HCT116 (cell line): Measurements from ENCODE around the gene LSP1. TPM values are rescaled to one million over a fixed set of nuclear protein-coding genes. Genes with fewer than 3 reads are reported as not detected.

Source experiments
- ATAC-seq: fragments of 200-7000 bp; cut with Tn5 transposase; 2 replicates; pipeline ENCODE4 v1.9.1; 2020; ENCODE audit warnings: mild to moderate bottlenecking, moderate library complexity
- BruUV-seq: library from RNA; stranded (reverse); fragments of 400-500 nt; replicated peaks from 2 replicates; lab custom pipeline; 2021; lab: Mats Ljungman, UMichigan
- CTCF ChIA-PET: fragments of 300-600 bp; sonication (Branson Sonifier 250); formaldehyde crosslinking; loops from one replicate; lab custom pipeline; 2021; ENCODE audit warnings: antibody characterized with exemption; lab: Charles Lee
- POLR2A ChIA-PET: fragments of 300-600, 350-600 bp; sonication (Branson Sonifier 250); formaldehyde crosslinking; loops from one replicate; lab custom pipeline; 2021; ENCODE audit warnings: antibody characterized with exemption; lab: Charles Lee
- RAD21 ChIA-PET, 2 experiments: fragments of 300-600 bp; sonication (Branson Sonifier 250); formaldehyde crosslinking; loops; one replicate each; lab custom pipeline; 2023; ENCODE audit warnings: low total read pairs in 2 of 2; ENCODE audit not compliant: uncharacterized antibody in 2 of 2, unreplicated experiment in 2 of 2, low non-redundant PET in 1 of 2; lab: Charles Lee
- DNase-seq: peaks from one replicate; pipeline ENCODE4 v3.0.0-alpha.2; 2010; ENCODE audit warnings: low read depth, low spot score
- H2AFZ ChIP-seq: fragments of 200-600 bp; shearing (Covaris generic), sonication (generic); 2 replicates; pipeline ENCODE4 v1.6.1; 2017; ENCODE audit warnings: low read depth, mixed run types, mixed read lengths, antibody characterized with exemption, low read length; ENCODE audit not compliant: poor library complexity, severe bottlenecking
- H3K27ac ChIP-seq: 2 replicates; pipeline ENCODE4 v1.5.1; 2012; ENCODE audit warnings: low read depth, low read length
- H3K27me3 ChIP-seq: fragments of 200-600 bp; sonication (generic); 2 replicates; pipeline ENCODE4 v1.6.1; 2016; ENCODE audit warnings: mixed run types, low read length, mixed read lengths; ENCODE audit not compliant: insufficient read depth
- H3K36me3 ChIP-seq, 2 experiments: fragments of 200-500 bp in 1 of 2; fragments of 200-600 bp in 1 of 2; sonication (Bioruptor generic) in 1 of 2; sonication (generic) in 1 of 2; 2 replicates each; pipeline versions ENCODE4 v1.5.1 to v1.6.1; 2014 to 2016; ENCODE audit warnings: low read length in 2 of 2, inconsistent platforms in 1 of 2, mixed read lengths in 1 of 2, mixed run types in 1 of 2; ENCODE audit not compliant: insufficient read depth in 2 of 2, control insufficient read depth in 1 of 2
- H3K4me1 ChIP-seq, 2 experiments: fragments of 200-600 bp in 1 of 2; sonication (generic) in 1 of 2; 2 replicates each; pipeline versions ENCODE4 v1.5.1 to v1.6.1; 2012 to 2017; ENCODE audit warnings: low read length in 2 of 2, inconsistent platforms in 1 of 2, mild to moderate bottlenecking in 1 of 2, mixed read lengths in 1 of 2, mixed run types in 1 of 2, moderate library complexity in 1 of 2; ENCODE audit not compliant: insufficient read depth in 2 of 2, control insufficient read depth in 1 of 2
- H3K4me2 ChIP-seq: fragments of 200-600 bp; sonication (generic); 2 replicates; pipeline ENCODE4 v1.6.1; 2017; ENCODE audit warnings: mixed run types, low read length, mixed read lengths
- H3K4me3 ChIP-seq, 2 experiments: fragments of 200-600 bp in 1 of 2; sonication (generic) in 1 of 2; replicated peaks in 1 of 2; 2 replicates each; pipeline ENCODE4 v1.5.1; 2011 to 2016; ENCODE audit warnings: low read length in 2 of 2, control low read depth in 1 of 2, low read depth in 1 of 2, mild to moderate bottlenecking in 1 of 2, mixed read lengths in 1 of 2, mixed run types in 1 of 2
- H3K79me2 ChIP-seq: fragments of 200-600 bp; sonication (generic); 2 replicates; pipeline ENCODE4 v1.6.1; 2017; ENCODE audit warnings: mild to moderate bottlenecking, mixed run types, low read length, moderate library complexity, mixed read lengths; ENCODE audit not compliant: insufficient read depth
- H3K9ac ChIP-seq: fragments of 200-600 bp; sonication (generic); 2 replicates; pipeline ENCODE4 v1.6.1; 2016; ENCODE audit warnings: low read length, mixed read lengths
- H3K9me2 ChIP-seq: fragments of 200-600 bp; sonication (generic), shearing (Covaris generic); 2 replicates; pipeline ENCODE4 v1.6.1; 2017; ENCODE audit warnings: mixed run types, mild to moderate bottlenecking, moderate library complexity; ENCODE audit not compliant: insufficient read depth
- H3K9me3 ChIP-seq, 2 experiments: fragments of 200-500 bp in 1 of 2; fragments of 200-600 bp in 1 of 2; sonication (Bioruptor generic) in 1 of 2; sonication (generic) in 1 of 2; 2 replicates each; pipeline ENCODE4 v1.6.1; 2014 to 2017; ENCODE audit warnings: low read length in 2 of 2, mixed read lengths in 2 of 2, inconsistent platforms in 1 of 2, low read depth in 1 of 2, mild to moderate bottlenecking in 1 of 2, mixed run types in 1 of 2, moderate library complexity in 1 of 2; ENCODE audit not compliant: control insufficient read depth in 1 of 2, insufficient read depth in 1 of 2
- H4K20me1 ChIP-seq: fragments of 200-600 bp; sonication (generic), shearing (Covaris generic); 2 replicates; pipeline ENCODE4 v1.6.1; 2017; ENCODE audit warnings: mixed run types, mild to moderate bottlenecking, moderate library complexity; ENCODE audit not compliant: insufficient read depth
- CBX3 ChIP-seq: IDR thresholded peaks from 2 replicates; pipeline ENCODE4 v1.6.1; 2012; ENCODE audit warnings: low read depth
- CEBPB ChIP-seq: IDR thresholded peaks from 2 replicates; pipeline ENCODE4 v1.6.1; 2012; ENCODE audit warnings: low read depth
- EGR1 ChIP-seq: IDR thresholded peaks from 2 replicates; pipeline ENCODE4 v1.6.1; 2012; ENCODE audit warnings: low read depth
- ELF1 ChIP-seq: IDR thresholded peaks from 2 replicates; pipeline ENCODE4 v1.6.1; 2012; ENCODE audit warnings: low read depth, borderline replicate concordance
- EZH2 ChIP-seq: fragments of 200-600 bp; sonication (generic); IDR thresholded peaks from 2 replicates; pipeline ENCODE4 v1.6.1; 2017; ENCODE audit warnings: antibody characterized with exemption, mixed run types
- EZH2phosphoT487 ChIP-seq: fragments of 200-600 bp; IDR thresholded peaks from 2 replicates; pipeline ENCODE4 v1.6.1; 2018; ENCODE audit warnings: antibody characterized with exemption, borderline replicate concordance
- FOSL1 ChIP-seq: IDR thresholded peaks from 2 replicates; pipeline ENCODE4 v1.6.1; 2012; ENCODE audit warnings: low read depth
- JUND ChIP-seq: IDR thresholded peaks from 2 replicates; pipeline ENCODE4 v1.6.1; 2012
- POLR2A ChIP-seq: IDR thresholded peaks from 2 replicates; pipeline ENCODE4 v1.7.0; 2011; ENCODE audit warnings: borderline replicate concordance; ENCODE audit not compliant: insufficient read depth, insufficient read length; ENCODE audit errors: extremely low read depth
- POLR2AphosphoS5 ChIP-seq: IDR thresholded peaks from 2 replicates; pipeline ENCODE4 v1.6.1; 2011; ENCODE audit warnings: mild to moderate bottlenecking, low read depth, low read length, moderate library complexity
- RAD21 ChIP-seq: IDR thresholded peaks from 2 replicates; pipeline ENCODE4 v1.6.1; 2012; ENCODE audit warnings: low read depth, mild to moderate bottlenecking
- REST ChIP-seq: IDR thresholded peaks from 2 replicates; pipeline ENCODE4 v1.6.1; 2012; ENCODE audit warnings: low read depth
- SRF ChIP-seq: IDR thresholded peaks from 2 replicates; pipeline ENCODE4 v1.6.1; 2012; ENCODE audit warnings: low read depth
- TCF7L2 ChIP-seq: IDR thresholded peaks from 2 replicates; pipeline ENCODE4 v1.7.0; 2011; ENCODE audit warnings: borderline replicate concordance, inconsistent platforms; ENCODE audit not compliant: insufficient read depth, insufficient read length; ENCODE audit errors: extremely low read depth
- YY1 ChIP-seq: IDR thresholded peaks from 2 replicates; pipeline ENCODE4 v1.6.1; 2011; ENCODE audit warnings: low read length, low read depth, moderate library complexity, mild to moderate bottlenecking; ENCODE audit not compliant: insufficient replicate concordance; ENCODE audit errors: extremely low read depth
- ZFX ChIP-seq: fragments of 450-650 bp; IDR thresholded peaks from 2 replicates; pipeline ENCODE4 v1.6.1; 2017
- ZNF274 ChIP-seq: fragments of 200-500 bp; sonication (Bioruptor generic); IDR thresholded peaks from 2 replicates; pipeline ENCODE4 v1.6.1; 2014; ENCODE audit warnings: mild to moderate bottlenecking, low read depth, low read length, inconsistent platforms
- intact Hi-C: fragments of 100-400 bp; cut with micrococcal nuclease; formaldehyde crosslinking; loops from 2 replicates; pipeline ENCODE4 v1.10.0; 2022
- total RNA-seq: library from RNA; stranded (reverse); gene quantifications from one replicate; pipeline ENCODE4 v1.2.1, GENCODE V29; 2021; ENCODE audit not compliant: unreplicated experiment
- TF ChIP-seq, protein P1 (sequence below), 3 experiments: fragments of 200-600 bp in 1 of 3; sonication (generic) in 1 of 3; IDR thresholded peaks in 2 of 3; conservative IDR thresholded peaks in 1 of 3; 2 replicates each; pipeline ENCODE4 v1.5.1; 2012 to 2017; ENCODE audit warnings: low read depth in 2 of 3, low read length in 2 of 3, antibody characterized with exemption in 1 of 3, borderline replicate concordance in 1 of 3, control low read depth in 1 of 3, mild to moderate bottlenecking in 1 of 3, mixed read lengths in 1 of 3, mixed run types in 1 of 3, moderate library complexity in 1 of 3; ENCODE audit not compliant: insufficient read depth in 1 of 3
- TF ChIP-seq, protein P2 (sequence below): IDR thresholded peaks from 2 replicates; pipeline ENCODE4 v1.6.1; 2012

LSP1 gene
- total RNA-seq, 1 experiment from 2014 or later = 1.3 TPM

GRCh38 chr11:1930462-1930830, 77.6 kb downstream of the LSP1 start:
- H3K9me2 ChIP-seq = no peaks in the 10 kb centered on the region
- no peak overlapping the region for H3K27ac ChIP-seq
- DNase-seq (no peak), ATAC-seq (no peak)
- H2AFZ ChIP-seq = no peak overlapping the region
- TF ChIP-seq, protein P1, sequence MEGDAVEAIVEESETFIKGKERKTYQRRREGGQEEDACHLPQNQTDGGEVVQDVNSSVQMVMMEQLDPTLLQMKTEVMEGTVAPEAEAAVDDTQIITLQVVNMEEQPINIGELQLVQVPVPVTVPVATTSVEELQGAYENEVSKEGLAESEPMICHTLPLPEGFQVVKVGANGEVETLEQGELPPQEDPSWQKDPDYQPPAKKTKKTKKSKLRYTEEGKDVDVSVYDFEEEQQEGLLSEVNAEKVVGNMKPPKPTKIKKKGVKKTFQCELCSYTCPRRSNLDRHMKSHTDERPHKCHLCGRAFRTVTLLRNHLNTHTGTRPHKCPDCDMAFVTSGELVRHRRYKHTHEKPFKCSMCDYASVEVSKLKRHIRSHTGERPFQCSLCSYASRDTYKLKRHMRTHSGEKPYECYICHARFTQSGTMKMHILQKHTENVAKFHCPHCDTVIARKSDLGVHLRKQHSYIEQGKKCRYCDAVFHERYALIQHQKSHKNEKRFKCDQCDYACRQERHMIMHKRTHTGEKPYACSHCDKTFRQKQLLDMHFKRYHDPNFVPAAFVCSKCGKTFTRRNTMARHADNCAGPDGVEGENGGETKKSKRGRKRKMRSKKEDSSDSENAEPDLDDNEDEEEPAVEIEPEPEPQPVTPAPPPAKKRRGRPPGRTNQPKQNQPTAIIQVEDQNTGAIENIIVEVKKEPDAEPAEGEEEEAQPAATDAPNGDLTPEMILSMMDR (IDR thresholded peaks at IDR 0.05 in 2 of 3, conservative IDR thresholded peaks at IDR 0.05 in 1 of 3; ENCODE audit: borderline replicate concordance in 1 of 3, insufficient read depth in 1 of 3, low read depth in 2 of 3, low read length in 2 of 3) = no peak
- TF ChIP-seq SRF (no peak), YY1 (no peak), JUND (no peak), TCF7L2 (no peak), EGR1 (no peak), POLR2AphosphoS5 (no peak), ZNF274 (no peak), POLR2A (no peak), CEBPB (no peak), FOSL1 (no peak), ZFX (no peak), EZH2 (no peak), REST (no peak), ELF1 (no peak), EZH2phosphoT487 (no peak), RAD21 (no peak), CBX3 (no peak)
- TF ChIP-seq, protein P2, sequence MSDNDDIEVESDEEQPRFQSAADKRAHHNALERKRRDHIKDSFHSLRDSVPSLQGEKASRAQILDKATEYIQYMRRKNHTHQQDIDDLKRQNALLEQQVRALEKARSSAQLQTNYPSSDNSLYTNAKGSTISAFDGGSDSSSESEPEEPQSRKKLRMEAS = no peak
- H3K4me2 ChIP-seq = no peak overlapping the region
- ChIA-PET POLR2A (no interaction called here), CTCF (no interaction called here), RAD21 (no interaction called here)
- no peaks in the 10 kb centered on the region for H3K27me3 ChIP-seq
- H3K9me3 ChIP-seq = no peaks in the 10 kb centered on the region
- H3K4me3 ChIP-seq = no peak overlapping the region
- BruUV-seq = no TSS peak
- H4K20me1 ChIP-seq = no peaks in the 10 kb centered on the region
- no peaks in the 10 kb centered on the region for H3K79me2 ChIP-seq
- no peaks in the 10 kb centered on the region for H3K36me3 ChIP-seq
- H3K9ac ChIP-seq = no peak overlapping the region
- H3K4me1 ChIP-seq = no peaks in the 10 kb centered on the region
- intact Hi-C loops = no loop called here
